ENCODE measurements around the gene GABBR2. TPM values are rescaled to one million over a fixed set of nuclear protein-coding genes. Genes with fewer than 3 reads are reported as not detected.

GABBR2 gene
- total RNA-seq, 1 experiment from 2014 or later: 0.74 TPM

DNA sequence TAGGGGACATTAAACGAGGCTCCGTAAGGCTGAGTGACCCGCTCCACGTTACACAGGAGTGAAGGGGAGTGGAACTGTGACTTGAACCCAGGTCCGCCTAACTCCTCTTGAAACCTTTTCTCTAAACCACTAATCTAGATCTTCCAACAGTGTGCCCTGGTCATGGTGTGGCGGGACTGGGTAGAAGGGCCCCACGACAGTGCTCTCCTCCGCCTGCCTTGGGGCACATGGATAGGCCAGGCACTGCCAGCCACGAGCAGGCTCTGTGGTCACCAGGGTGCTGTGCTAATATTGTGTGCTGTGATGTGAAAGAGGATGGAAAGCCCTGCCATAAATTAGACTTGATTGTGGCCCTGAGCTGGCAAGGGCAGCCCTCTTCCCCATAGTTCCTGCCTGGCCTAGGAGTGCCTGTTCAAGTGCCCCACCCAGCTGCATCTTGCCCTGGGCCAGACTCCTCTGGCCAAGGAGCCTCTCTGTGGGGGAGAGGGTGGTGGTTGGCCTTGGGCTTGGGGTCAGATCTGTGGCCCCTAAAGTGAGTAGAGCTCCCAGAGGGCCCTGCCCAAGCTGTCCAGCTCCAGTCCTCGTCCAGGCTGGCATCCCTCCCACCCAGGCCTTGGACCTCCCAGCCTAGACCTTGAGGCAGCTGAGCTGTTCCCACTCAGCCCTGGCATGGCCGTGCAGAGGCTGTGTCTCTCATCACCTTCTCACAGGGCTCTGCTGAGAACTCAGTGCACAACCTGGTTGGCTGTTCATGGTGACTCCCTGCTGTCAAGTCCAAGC is 385.5 kb downstream of the GABBR2 start:
- no peak for DNase-seq (ENCODE audit: low spot score)

DNA sequence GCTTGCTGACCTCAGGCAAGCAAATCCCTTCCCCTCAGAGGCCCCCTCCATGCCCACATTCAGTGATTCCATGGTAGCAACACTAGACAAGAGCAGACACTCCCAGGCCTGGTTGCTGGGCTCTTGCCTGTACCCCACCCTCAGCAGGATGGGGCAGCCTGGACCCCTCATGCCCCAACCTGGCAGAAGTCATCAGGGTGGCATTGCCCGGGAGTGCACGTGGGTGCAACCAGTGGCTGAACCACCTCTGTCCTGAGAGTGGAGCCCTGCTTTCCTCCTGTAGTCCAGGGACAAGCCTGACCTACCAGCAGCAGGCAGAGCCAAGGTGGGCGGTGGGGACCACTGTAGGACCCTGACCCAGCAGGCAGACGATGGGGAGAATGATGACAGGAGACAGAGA is 387.5 kb downstream of the GABBR2 start:
- DNase-seq (ENCODE audit: low spot score): no peak

GRCh38 chr9:98318834-98319478 is 389.8 kb downstream of the GABBR2 start:
- DNase-seq (ENCODE audit: low spot score): no peak

- no peak for DNase-seq (ENCODE audit: low spot score)
These were observed 390.5 kb downstream of the GABBR2 start for GRCh38 chr9:98318041-98318790.

DNA sequence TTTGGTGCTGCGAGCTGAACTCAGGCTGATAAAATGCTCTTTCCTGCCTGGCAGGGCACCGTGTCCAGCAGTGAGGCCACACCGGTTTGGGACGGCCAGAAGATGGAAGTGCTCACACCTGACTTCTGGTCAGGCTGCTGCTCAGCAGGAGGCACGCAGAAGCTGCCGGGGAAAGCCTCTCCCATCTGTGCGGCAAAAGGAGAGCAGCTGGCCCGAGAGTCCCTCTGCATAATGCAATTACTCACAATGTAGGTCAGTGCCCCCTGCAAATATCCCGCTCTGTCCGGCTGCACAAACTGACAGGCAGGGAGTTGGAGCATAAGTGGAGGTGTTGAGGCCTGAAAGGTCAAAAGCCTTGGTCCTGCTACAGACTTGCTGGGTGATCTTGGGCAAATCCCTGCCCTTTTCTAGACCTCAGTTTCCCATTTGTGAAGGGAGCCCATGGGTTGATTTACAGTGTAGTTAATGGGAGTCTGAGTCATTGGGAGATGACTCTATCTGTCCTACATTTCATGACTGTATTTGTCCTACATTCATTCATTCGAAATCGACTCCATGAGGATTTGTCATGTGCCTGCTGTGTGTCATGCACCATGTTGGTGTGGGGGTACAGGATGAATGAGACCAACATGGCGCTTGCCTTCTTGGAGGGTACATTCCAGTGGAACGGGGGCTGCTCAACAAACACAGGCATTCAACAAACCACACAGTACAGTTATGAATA is 391.4 kb downstream of the GABBR2 start:
- DNase-seq (ENCODE audit: low spot score): peak; percentile 62

GRCh38 chr9:98316445-98317133 is 392.1 kb downstream of the GABBR2 start:
- no peak for DNase-seq (ENCODE audit: low spot score)

DNA sequence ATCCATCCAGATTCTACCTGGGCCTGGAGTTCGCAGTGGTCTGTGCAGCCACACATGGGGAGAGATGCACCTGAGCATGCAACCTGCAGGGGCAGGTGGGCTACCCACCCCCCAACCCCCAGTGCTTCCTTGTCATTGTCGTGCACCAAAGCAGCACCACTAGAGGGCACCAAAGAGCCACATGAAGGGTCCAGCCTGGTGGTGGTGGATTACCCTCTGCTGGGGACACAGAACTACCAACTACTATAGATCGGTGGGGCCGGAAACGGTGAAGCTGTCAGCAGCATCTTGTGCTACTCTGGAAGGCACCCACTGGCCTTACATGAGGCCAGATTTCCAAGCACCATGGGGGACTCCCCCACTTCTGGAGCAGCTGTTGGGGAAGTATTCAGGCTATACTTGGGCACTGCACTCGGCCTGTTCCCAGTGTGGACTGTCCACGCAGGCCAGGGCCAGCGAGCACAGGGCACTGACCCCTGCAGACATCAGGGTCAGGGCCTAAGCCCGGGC is 393.1 kb downstream of the GABBR2 start:
- peak; percentile 90 for DNase-seq (ENCODE audit: low spot score)

GRCh38 chr9:98315067-98315453 is 393.7 kb downstream of the GABBR2 start:
- no peak for DNase-seq (ENCODE audit: low spot score)

GRCh38 chr9:98314381-98315066 is 394.2 kb downstream of the GABBR2 start:
- no peak for DNase-seq (ENCODE audit: low spot score)

GRCh38 chr9:98312365-98312764 is 396.4 kb downstream of the GABBR2 start:
- no peak for DNase-seq (ENCODE audit: low spot score)

DNA sequence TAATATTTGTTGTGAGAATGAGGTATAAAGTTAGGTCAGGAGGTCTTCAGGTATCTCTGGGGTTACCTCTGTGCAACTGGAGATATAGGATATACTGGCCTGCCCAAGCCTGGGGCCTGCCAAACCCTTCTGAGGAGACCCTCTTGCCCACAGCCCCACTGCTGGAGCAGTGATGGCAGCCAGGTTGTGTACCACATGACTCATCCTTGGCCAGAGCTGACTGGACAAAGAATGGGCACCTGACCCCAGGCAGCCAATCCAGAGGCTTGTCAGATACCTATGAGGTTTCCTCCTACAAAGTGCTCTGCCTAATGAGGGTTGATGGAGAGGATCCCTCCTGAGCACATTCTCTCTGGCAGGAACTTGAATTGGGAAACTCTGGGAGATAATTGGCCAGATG is 397.2 kb downstream of the GABBR2 start:
- no peak for DNase-seq (ENCODE audit: low spot score)

- DNase-seq (ENCODE audit: low spot score): no peak
These were observed 397.9 kb downstream of the GABBR2 start for GRCh38 chr9:98310752-98311392.

GRCh38 chr9:98306384-98307145 is 402.2 kb downstream of the GABBR2 start:
- DNase-seq (ENCODE audit: low spot score): peak; percentile 60

DNA sequence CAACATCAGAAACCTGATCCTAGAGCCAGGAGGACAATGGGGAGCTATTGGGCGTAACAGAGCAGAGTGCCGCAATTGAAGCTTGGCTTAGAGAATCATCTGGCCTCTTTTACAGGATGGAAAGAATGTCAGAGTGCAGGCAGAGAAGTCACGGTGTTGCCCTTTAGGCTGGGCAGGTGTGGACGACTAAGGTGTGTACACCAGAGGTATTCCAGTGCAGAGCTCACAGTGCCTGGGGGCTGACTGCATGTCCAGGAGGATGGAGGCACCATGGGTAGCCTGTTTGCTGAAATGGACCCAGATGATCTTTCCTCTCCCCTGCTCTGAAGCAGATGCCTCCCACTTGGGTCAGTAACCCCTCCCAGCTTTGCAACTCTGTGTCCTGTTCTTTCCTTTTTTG is 404.4 kb downstream of the GABBR2 start:
- no peak for DNase-seq (ENCODE audit: low spot score)

DNA sequence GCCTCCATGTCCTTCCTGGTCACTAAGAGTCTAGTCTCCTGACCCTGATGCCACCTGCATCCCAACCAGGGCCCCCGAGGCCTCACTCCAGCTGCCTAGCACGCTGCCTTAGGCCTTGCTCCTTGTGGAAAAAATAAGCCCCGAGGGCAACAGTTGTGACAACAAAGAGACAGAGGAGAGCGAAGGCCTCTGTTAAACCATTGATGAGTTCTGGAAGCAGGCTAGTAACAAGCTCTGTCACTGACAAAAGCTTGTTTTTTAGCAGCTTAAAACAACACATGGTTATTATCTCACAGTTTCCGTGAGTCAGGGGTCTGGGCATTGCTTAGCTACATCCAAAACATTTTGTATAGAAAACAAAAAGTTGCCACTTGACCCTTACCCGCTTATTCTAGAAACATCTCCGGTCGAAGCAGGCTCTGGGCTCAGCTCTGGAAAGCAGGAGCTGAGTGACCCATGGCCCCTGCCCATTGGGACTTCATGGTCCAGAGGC is 405.1 kb downstream of the GABBR2 start:
- no peak for DNase-seq (ENCODE audit: low spot score)

GRCh38 chr9:98302938-98303632 is 405.6 kb downstream of the GABBR2 start:
- DNase-seq (ENCODE audit: low spot score): no peak

- DNase-seq (ENCODE audit: low spot score): no peak
These were observed 406.6 kb downstream of the GABBR2 start for GRCh38 chr9:98302150-98302549.

DNA sequence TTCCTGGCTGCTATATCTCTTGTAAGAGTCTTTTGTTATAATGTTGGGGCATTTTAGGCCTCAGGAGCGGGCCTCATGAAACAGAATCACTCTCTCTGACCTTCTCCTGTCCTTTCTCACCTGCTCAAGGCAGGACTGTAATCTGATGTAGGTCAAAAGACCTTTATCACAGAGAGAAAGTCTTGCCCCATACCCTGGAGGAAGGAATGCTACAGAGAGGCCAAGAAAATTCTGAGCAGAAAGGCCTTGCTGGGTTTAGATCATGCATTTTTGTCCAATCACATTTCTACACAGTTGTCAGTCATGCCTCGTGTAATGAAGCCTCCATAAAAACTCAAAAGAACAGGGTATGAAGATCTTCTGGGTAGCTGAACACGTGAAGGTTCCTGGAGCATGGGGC is 408.1 kb downstream of the GABBR2 start:
- no peak for DNase-seq (ENCODE audit: low spot score)

DNA sequence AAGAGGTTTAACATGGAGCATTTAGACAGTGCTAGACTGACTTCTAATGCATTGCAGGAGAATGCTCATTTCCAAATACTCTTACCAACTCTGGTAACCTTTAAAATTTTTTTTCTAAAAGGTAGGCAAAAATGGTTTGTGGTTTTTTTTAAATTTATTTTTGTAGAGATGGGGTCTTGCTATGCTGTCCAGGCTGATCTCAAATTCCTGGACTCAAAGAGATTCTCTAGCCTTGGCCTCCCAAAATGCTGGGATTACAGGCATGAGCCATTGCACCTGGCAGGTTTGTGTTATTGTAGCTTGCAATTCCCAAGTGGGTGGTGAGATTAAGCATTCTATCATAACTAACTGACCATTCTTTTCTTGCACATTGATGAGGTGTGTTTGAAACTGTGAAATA is 410.3 kb downstream of the GABBR2 start:
- no peak for DNase-seq (ENCODE audit: low spot score)

All from A172 (cell line).